ENCODE data around the gene TLE3.

TLE3 gene

GRCh38 chr15:70096215-70097062 is 1.3 kb downstream of the TLE3 start:
- peaks cover 11% of the 10 kb centered on the region; the same call in 1 of the 2 replicates for H3K36me3 ChIP-seq (ENCODE audit: low read length)
- peaks cover 9% of the 10 kb centered on the region; the same call in 1 of the 2 replicates for H3K79me2 ChIP-seq (ENCODE audit: insufficient read depth, low read length)
- H3K9me3 ChIP-seq (ENCODE audit: insufficient read depth, low read length), result no peaks in the 10 kb centered on the region
- TF ChIP-seq CTCF (IDR thresholded peaks at IDR 0.05; ENCODE audit: insufficient read depth, low read length, poor library complexity, severe bottlenecking), result peak; percentile 7
- no peak for TF ChIP-seq EZH2phosphoT487 (conservative IDR thresholded peaks at IDR 0.05; ENCODE audit: low read length)
- H4K20me1 ChIP-seq (ENCODE audit: low read depth, low read length), result no peaks in the 10 kb centered on the region
- H3K27ac ChIP-seq (ENCODE audit: low read depth, low read length), result peak overlapping the region; percentile 84; the same call in 1 of the 2 replicates
- H3K4me2 ChIP-seq (ENCODE audit: low read depth, low read length, poor library complexity, severe bottlenecking), result peak overlapping the region; percentile 68
- peak overlapping the region; percentile 81 for H3K9ac ChIP-seq (ENCODE audit: low read length)
- no peaks in the 10 kb centered on the region for H3K9me2 ChIP-seq (replicated peaks; ENCODE audit: insufficient read depth, low read length)
- H3K4me3 ChIP-seq (ENCODE audit: insufficient read depth, low read length, poor library complexity, severe bottlenecking), result peak overlapping the region; percentile 68
- peaks cover 12% of the 10 kb centered on the region for H3F3A ChIP-seq (ENCODE audit: insufficient read depth)
- no peaks in the 10 kb centered on the region for H3K27me3 ChIP-seq (ENCODE audit: low read length)
- H2AFZ ChIP-seq (ENCODE audit: low read depth, low read length, severe bottlenecking), result no peak overlapping the region

GRCh38 chr15:70095408-70096214 is 2.1 kb downstream of the TLE3 start:
- Histone ChIP-seq H3K27ac (ENCODE audit: low read depth, low read length) (0 out of 2 replicates have a peak overlapping the region, but pooled peaks have one; percentile 84), H3F3A (ENCODE audit: insufficient read depth) (peaks cover 10% of the 10 kb centered on the region), H3K36me3 (ENCODE audit: low read length) (peaks cover 11% of the 10 kb centered on the region; the same call in 1 of the 2 replicates), H3K4me2 (ENCODE audit: low read depth, low read length, poor library complexity, severe bottlenecking) (peak overlapping the region; percentile 68), H3K9me3 (ENCODE audit: insufficient read depth, low read length) (no peaks in the 10 kb centered on the region), H3K9me2 (replicated peaks; ENCODE audit: insufficient read depth, low read length) (no peaks in the 10 kb centered on the region), H3K79me2 (ENCODE audit: insufficient read depth, low read length) (peaks cover 15% of the 10 kb centered on the region; the same call in 1 of the 2 replicates), H2AFZ (ENCODE audit: low read depth, low read length, severe bottlenecking) (no peak overlapping the region), H3K27me3 (ENCODE audit: low read length) (no peaks in the 10 kb centered on the region), H4K20me1 (ENCODE audit: low read depth, low read length) (no peaks in the 10 kb centered on the region), H3K4me3 (ENCODE audit: insufficient read depth, low read length, poor library complexity, severe bottlenecking) (peak overlapping the region; percentile 68), H3K9ac (ENCODE audit: low read length) (peak overlapping the region; percentile 81)
- TF ChIP-seq CTCF (IDR thresholded peaks at IDR 0.05; ENCODE audit: insufficient read depth, low read length, poor library complexity, severe bottlenecking), result no peak
- TF ChIP-seq EZH2phosphoT487 (conservative IDR thresholded peaks at IDR 0.05; ENCODE audit: low read length), result no peak

GRCh38 chr15:70094690-70095311 is 2.9 kb downstream of the TLE3 start:
- no peaks in the 10 kb centered on the region for H3K27me3 ChIP-seq (ENCODE audit: low read length)
- H3K9ac ChIP-seq (ENCODE audit: low read length), result no peak overlapping the region
- no peak overlapping the region for H2AFZ ChIP-seq (ENCODE audit: low read depth, low read length, severe bottlenecking)
- peaks cover 11% of the 10 kb centered on the region; the same call in 1 of the 2 replicates for H3K36me3 ChIP-seq (ENCODE audit: low read length)
- TF ChIP-seq CTCF (IDR thresholded peaks at IDR 0.05; ENCODE audit: insufficient read depth, low read length, poor library complexity, severe bottlenecking), result no peak
- TF ChIP-seq EZH2phosphoT487 (conservative IDR thresholded peaks at IDR 0.05; ENCODE audit: low read length), result no peak
- peaks cover 10% of the 10 kb centered on the region for H3F3A ChIP-seq (ENCODE audit: insufficient read depth)
- H3K79me2 ChIP-seq (ENCODE audit: insufficient read depth, low read length), result peaks cover 16% of the 10 kb centered on the region; the same call in 1 of the 2 replicates
- no peak overlapping the region for H3K27ac ChIP-seq (ENCODE audit: low read depth, low read length)
- no peaks in the 10 kb centered on the region for H3K9me3 ChIP-seq (ENCODE audit: insufficient read depth, low read length)
- H3K4me3 ChIP-seq (ENCODE audit: insufficient read depth, low read length, poor library complexity, severe bottlenecking), result no peak overlapping the region
- H4K20me1 ChIP-seq (ENCODE audit: low read depth, low read length), result no peaks in the 10 kb centered on the region
- H3K4me2 ChIP-seq (ENCODE audit: low read depth, low read length, poor library complexity, severe bottlenecking), result peak overlapping the region; percentile 68
- no peaks in the 10 kb centered on the region for H3K9me2 ChIP-seq (replicated peaks; ENCODE audit: insufficient read depth, low read length)
